GM12864 (cell line): Measurements from ENCODE around the gene MACF1.

Source experiments
- DNase-seq: peaks from one replicate; pipeline ENCODE4 v3.0.0-alpha.2; 2011; ENCODE audit warnings: low read depth
- H3K4me3 ChIP-seq: 2 replicates; pipeline ENCODE4 v1.5.1; 2011; ENCODE audit warnings: mild to moderate bottlenecking, low read depth, low read length, control low read depth
- TF ChIP-seq, protein P1 (sequence below): IDR thresholded peaks from 2 replicates; pipeline ENCODE4 v1.5.1; 2011; ENCODE audit warnings: low read depth, mild to moderate bottlenecking, moderate library complexity, low read length, control low read depth, inconsistent platforms; ENCODE audit errors: missing control alignments

The MACF1 gene

DNA sequence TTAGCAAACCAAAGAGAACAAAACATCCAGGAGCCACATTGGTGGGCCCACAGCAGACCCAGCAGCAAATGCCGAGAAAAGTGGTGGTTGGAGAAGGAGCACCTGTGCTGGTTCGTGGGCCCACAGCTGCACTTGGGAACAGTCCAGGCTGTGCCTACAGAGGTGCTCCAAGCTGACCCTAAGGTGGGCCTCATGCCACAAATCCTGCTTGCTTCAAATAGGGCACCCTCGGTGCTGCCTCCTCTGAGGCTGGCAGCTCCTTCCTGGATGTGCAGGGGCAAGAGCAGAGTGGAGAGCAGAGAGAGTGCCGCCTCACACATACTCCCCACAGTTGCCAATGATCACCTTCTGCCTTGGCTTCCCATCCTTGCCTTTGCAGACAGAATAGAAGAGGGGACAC is 327.0 kb downstream of the MACF1 start:
- DNase-seq = no peak
- TF ChIP-seq, protein P1, sequence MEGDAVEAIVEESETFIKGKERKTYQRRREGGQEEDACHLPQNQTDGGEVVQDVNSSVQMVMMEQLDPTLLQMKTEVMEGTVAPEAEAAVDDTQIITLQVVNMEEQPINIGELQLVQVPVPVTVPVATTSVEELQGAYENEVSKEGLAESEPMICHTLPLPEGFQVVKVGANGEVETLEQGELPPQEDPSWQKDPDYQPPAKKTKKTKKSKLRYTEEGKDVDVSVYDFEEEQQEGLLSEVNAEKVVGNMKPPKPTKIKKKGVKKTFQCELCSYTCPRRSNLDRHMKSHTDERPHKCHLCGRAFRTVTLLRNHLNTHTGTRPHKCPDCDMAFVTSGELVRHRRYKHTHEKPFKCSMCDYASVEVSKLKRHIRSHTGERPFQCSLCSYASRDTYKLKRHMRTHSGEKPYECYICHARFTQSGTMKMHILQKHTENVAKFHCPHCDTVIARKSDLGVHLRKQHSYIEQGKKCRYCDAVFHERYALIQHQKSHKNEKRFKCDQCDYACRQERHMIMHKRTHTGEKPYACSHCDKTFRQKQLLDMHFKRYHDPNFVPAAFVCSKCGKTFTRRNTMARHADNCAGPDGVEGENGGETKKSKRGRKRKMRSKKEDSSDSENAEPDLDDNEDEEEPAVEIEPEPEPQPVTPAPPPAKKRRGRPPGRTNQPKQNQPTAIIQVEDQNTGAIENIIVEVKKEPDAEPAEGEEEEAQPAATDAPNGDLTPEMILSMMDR = no peak
- no peak overlapping the region for H3K4me3 ChIP-seq

DNA sequence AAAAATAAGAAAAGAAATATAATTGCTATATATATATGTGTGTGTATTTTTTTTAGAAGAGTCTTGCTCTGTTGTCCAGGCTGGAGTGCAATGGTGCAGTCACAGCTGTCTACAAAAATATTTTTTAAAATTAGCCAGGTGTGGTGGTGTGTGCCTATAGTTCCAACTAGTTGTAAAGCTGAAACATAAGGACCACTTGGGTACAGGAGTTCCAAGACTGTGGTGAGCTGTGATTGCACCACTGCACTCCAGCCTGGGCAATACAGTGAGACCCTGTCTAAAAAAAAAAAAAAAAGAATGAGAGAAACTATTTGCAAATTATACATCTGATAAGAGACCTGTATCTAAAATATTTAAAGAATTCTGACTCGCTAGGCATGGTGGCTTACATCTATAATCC is 328.9 kb downstream of the MACF1 start:
- DNase-seq = no peak
- TF ChIP-seq, protein P1 = no peak
- no peak overlapping the region for H3K4me3 ChIP-seq
